Measurements from ENCODE around the gene MPPE1. TPM values are rescaled to one million over a fixed set of nuclear protein-coding genes. Genes with fewer than 3 reads are reported as not detected.

Gene MPPE1
- total RNA-seq, 1 experiment from 2014 or later: 21.4 TPM

DNA sequence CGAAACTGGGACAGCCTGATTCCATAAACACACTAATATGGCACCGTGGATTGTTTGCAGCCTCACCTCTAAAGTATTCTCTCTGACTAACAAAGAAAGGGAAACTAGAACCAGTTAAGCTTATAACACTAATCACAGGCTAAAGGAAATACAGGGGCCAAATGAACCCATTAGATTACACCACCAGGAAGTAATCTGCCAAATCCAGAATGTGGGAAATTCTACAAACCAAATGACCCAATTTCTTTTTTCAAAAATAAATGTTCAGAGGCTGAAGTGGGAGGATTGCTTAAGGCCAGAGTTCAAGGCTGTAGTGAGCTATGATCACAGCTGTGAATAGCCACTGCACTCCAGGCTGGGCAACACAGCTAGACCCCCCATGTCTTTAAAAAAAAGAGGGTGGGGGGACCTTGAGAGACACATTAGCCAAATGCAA is 1.5 kb upstream of the MPPE1 start:
- no peak for DNase-seq (ENCODE audit: low read depth, low spot score)
- no peaks in the 10 kb centered on the region for H3K9me2 ChIP-seq (ENCODE audit: insufficient read depth)
- peak overlapping the region; percentile 91; the same call in 1 of the 2 replicates for H3K27ac ChIP-seq (ENCODE audit: low read depth, low read length)
- POLR2A ChIA-PET: interaction anchor here (1.5 kb wide), 1 partner anchor 71 kb away, joined by 4 read pairs; the partner anchor contains the start of gene IMPA2
- no peaks in the 10 kb centered on the region; a peak in 1 of 4 replicates for H3K36me3 ChIP-seq (ENCODE audit: control insufficient read depth in 1 of 2, insufficient read depth in 2 of 2, low read length in 2 of 2)
- BruUV-seq (replicated peaks): no TSS peak
- peak overlapping the region in 1 of 2 experiments; percentile 77; a peak in 1 of 4 replicates for H3K4me3 ChIP-seq (replicated peaks in 1 of 2; ENCODE audit: low read depth in 1 of 2, low read length in 2 of 2)
- peaks cover 10% of the 10 kb centered on the region; the same call in 1 of the 2 replicates for H3K79me2 ChIP-seq (ENCODE audit: insufficient read depth, low read length)
- H2AFZ ChIP-seq (ENCODE audit: low read depth, low read length, poor library complexity, severe bottlenecking): peak overlapping the region; percentile 71
- no peaks in the 10 kb centered on the region for H3K9me3 ChIP-seq (ENCODE audit: control insufficient read depth in 1 of 2, insufficient read depth in 1 of 2, low read depth in 1 of 2, low read length in 2 of 2)
- H3K4me1 ChIP-seq (ENCODE audit: control insufficient read depth in 1 of 2, insufficient read depth in 2 of 2, low read length in 2 of 2): peaks cover 4 to 19% of the 10 kb centered on the region in 2 experiments; a peak in 3 of 4 replicates
- H3K4me2 ChIP-seq (ENCODE audit: low read length): peak overlapping the region; percentile 81
- no peak for ATAC-seq
- TF ChIP-seq POLR2AphosphoS5 (IDR thresholded peaks at IDR 0.05; ENCODE audit: low read depth, low read length) (no peak), SP1 (IDR thresholded peaks at IDR 0.05; ENCODE audit: low read depth) (no peak), ELF1 (IDR thresholded peaks at IDR 0.05; ENCODE audit: borderline replicate concordance, low read depth) (no peak), TCF7L2 (IDR thresholded peaks at IDR 0.05; ENCODE audit: borderline replicate concordance, extremely low read depth, insufficient read depth, insufficient read length) (no peak), RAD21 (IDR thresholded peaks at IDR 0.05; ENCODE audit: low read depth) (no peak), SIN3A (IDR thresholded peaks at IDR 0.05; ENCODE audit: low read depth) (no peak), ZNF274 (IDR thresholded peaks at IDR 0.05; ENCODE audit: low read depth, low read length) (no peak), ATF3 (IDR thresholded peaks at IDR 0.05) (no peak)
- TF ChIP-seq, protein P1, sequence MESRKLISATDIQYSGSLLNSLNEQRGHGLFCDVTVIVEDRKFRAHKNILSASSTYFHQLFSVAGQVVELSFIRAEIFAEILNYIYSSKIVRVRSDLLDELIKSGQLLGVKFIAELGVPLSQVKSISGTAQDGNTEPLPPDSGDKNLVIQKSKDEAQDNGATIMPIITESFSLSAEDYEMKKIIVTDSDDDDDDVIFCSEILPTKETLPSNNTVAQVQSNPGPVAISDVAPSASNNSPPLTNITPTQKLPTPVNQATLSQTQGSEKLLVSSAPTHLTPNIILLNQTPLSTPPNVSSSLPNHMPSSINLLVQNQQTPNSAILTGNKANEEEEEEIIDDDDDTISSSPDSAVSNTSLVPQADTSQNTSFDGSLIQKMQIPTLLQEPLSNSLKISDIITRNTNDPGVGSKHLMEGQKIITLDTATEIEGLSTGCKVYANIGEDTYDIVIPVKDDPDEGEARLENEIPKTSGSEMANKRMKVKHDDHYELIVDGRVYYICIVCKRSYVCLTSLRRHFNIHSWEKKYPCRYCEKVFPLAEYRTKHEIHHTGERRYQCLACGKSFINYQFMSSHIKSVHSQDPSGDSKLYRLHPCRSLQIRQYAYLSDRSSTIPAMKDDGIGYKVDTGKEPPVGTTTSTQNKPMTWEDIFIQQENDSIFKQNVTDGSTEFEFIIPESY (IDR thresholded peaks at IDR 0.05; ENCODE audit: extremely low read depth, insufficient replicate concordance, low read length): no peak
- H3K9ac ChIP-seq (ENCODE audit: low read length): peak overlapping the region; percentile 79; the same call in 1 of the 2 replicates
- RAD21 ChIA-PET (ENCODE audit: low non-redundant PET in 1 of 2, low total read pairs in 2 of 2, uncharacterized antibody in 2 of 2, unreplicated experiment in 2 of 2): no interaction called here
- H4K20me1 ChIP-seq (ENCODE audit: insufficient read depth): no peaks in the 10 kb centered on the region
- H3K27me3 ChIP-seq (ENCODE audit: insufficient read depth, low read length): no peaks in the 10 kb centered on the region
- intact Hi-C loops (cut with micrococcal nuclease): loop anchor here (2.0 kb wide), 1 partner anchor 59 kb away; the partner anchor contains the start of gene CHMP1B
- CTCF ChIA-PET: no interaction called here

All from HCT116 (cell line).